Aortic smooth muscle cell (primary cell): Measurements from ENCODE around the gene SHROOM1. TPM values are rescaled to one million over a fixed set of nuclear protein-coding genes. Genes with fewer than 3 reads are reported as not detected.

Source experiments
- total RNA-seq: library from RNA; depleted of rRNA; stranded (reverse); fragments of >200 nt; gene quantifications from 2 replicates; pipeline ENCODE4 v1.2.3, GENCODE V29; 2014

Gene SHROOM1
- 2.4 and 2.6 TPM in 2 replicates for total RNA-seq

GRCh38 chr5:132830436-132831094 is at the start of gene SHROOM1:
TSS of gene SHROOM1 (minus strand) at chr5:132830647. CDS start at chr5:132826140, 4,507 bp downstream.

GRCh38 chr5:132873119-132873929 is 42.9 kb upstream of the SHROOM1 start, which contains the start of gene LEAP2:
TSS of gene LEAP2 (plus strand) at chr5:132873668. CDS start at chr5:132873695, 27 bp downstream.

GRCh38 chr5:132866342-132867045 is 36.0 kb upstream of the SHROOM1 start, which contains the start of the genes GDF9 and UQCRQ:
TSS of gene GDF9 (minus strand) at chr5:132866469. CDS start at chr5:132864533, 1,936 bp downstream.
TSS of gene UQCRQ (plus strand) at chr5:132866642. CDS start at chr5:132866882, 240 bp downstream.

GRCh38 chr5:132812781-132813598 is 17.5 kb downstream of the SHROOM1 start, which contains the start of gene SOWAHA:
TSS of gene SOWAHA (plus strand) at chr5:132813302. CDS start at chr5:132813622, 320 bp downstream.

GRCh38 chr5:132777209-132778069 is 53.0 kb downstream of the SHROOM1 start, which contains the start of gene SEPTIN8:
TSS of gene SEPTIN8 (minus strand) at chr5:132777239. CDS start at chr5:132777137, 102 bp downstream.

Other genes with a start within 250 kb of the SHROOM1 start
- gene IL13, start 172.5 kb downstream of the SHROOM1 start, total RNA-seq = not detected in 2 replicates
- gene IL4, start 156.7 kb downstream of the SHROOM1 start, total RNA-seq = not detected in 2 replicates
- gene KIF3A, start 93.1 kb downstream of the SHROOM1 start, total RNA-seq = 11.2 and 12.2 TPM in 2 replicates
- gene CCNI2, start 83.2 kb downstream of the SHROOM1 start, total RNA-seq = not detected in 2 replicates
- 82.0 and 84.5 TPM in 2 replicates for gene SEPTIN8, start 53.4 kb downstream of the SHROOM1 start, total RNA-seq
- gene SOWAHA, start 17.3 kb downstream of the SHROOM1 start, total RNA-seq = not detected in 2 replicates
- 0.12 and 0.13 TPM in 2 replicates for gene GDF9, start 35.8 kb upstream of the SHROOM1 start, total RNA-seq
- 138 and 186 TPM in 2 replicates for gene UQCRQ, start 36.0 kb upstream of the SHROOM1 start, total RNA-seq
- gene LEAP2, start 43.0 kb upstream of the SHROOM1 start, total RNA-seq = 0.06 and 0.26 TPM in 2 replicates
- 36.1 and 46.7 TPM in 2 replicates for gene AFF4, start 133.0 kb upstream of the SHROOM1 start, total RNA-seq
- 9.1 and 12.0 TPM in 2 replicates for gene ZCCHC10, start 195.9 kb upstream of the SHROOM1 start, total RNA-seq
- 122 and 134 TPM in 2 replicates for gene HSPA4, start 221.4 kb upstream of the SHROOM1 start, total RNA-seq